ENCODE results near the gene MED19. TPM values are rescaled to one million over a fixed set of nuclear protein-coding genes. Genes with fewer than 3 reads are reported as not detected.

MED19 gene
- total RNA-seq, 1 experiment from 2014 or later = 20.3 TPM

DNA sequence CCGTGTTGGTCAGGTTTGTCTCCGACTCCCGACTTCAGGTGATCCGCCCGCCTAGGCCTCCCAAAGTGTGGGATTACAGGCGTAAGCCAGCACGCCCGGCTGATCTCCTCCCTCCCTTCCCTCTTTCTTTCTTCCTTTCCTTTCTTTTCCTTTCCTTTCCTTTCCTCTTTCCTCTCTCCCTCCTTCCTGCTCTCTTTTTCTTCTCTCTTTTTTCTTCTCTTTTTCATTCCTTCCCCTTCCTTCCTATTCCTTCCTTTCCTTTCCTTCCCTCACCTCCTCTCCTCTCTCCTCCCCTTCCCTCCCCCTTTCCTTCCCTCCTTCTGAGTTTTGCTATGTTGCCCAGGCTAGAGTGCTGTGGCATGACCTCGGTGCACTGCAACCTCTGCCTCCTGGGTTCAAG, 48.0 kb downstream of the MED19 start:
- in situ Hi-C loops (cut with HindIII; ENCODE audit: low pct_unique_long_range_greater_than_20kb, low sequenced_read_pairs) = no loop called here
- DNase-seq (ENCODE audit: low read depth, low spot score) = no peak

DNA sequence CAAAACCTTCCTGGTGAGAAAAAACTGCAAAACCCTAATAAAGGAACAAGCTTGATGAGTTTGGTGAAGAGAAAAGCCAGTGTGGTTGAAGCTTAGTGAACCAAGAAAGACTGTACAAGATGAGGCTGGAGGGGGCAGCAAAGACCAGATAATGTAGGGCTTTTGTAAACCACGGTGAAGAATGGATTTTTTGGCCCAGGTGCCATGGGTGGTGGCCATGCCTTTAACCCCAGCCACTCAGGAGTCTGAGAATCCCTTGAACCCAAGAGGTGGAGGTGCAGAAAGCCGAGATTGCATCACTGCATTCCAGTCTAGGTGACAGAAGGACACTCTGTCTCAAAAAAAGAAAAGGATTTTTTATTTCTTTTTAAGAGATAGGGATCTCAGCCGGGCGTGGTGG, 49.1 kb downstream of the MED19 start:
- in situ Hi-C loops (cut with HindIII; ENCODE audit: low pct_unique_long_range_greater_than_20kb, low sequenced_read_pairs) = no loop called here
- DNase-seq (ENCODE audit: low read depth, low spot score) = no peak

DNA sequence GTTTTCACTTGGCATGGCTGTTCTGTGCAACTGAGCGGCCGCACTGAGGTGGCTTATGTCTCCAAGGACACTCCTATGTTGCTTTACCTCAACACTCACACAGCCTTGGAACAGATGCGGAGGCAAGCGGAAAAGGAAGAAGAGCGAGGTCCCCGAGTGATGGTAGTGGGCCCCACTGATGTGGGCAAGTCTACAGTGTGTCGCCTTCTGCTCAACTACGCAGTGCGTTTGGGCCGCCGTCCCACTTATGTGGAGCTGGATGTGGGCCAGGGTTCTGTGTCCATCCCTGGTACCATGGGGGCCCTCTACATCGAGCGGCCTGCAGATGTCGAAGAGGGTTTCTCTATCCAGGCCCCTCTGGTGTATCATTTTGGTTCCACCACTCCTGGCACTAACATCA, 52.3 kb downstream of the MED19 start:
- DNase-seq (ENCODE audit: low read depth, low spot score) = no peak
- in situ Hi-C loops (cut with HindIII; ENCODE audit: low pct_unique_long_range_greater_than_20kb, low sequenced_read_pairs) = no loop called here

DNA sequence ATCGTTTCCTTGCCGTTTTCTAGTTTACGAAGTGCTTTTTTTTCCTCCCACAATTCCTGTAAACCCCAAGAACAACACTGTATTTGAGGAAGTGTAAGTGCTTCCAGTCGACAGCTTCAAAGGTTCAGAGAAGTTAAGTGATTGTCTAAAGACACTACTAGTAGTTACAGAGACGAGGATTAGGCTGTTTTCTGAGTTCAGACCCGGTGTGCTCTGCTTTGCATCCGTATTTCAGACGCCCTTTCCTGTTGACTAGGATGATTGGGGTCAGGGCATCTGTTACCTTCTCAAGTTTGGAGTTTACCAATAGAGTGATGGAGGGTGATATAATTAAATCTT, 54.0 kb downstream of the MED19 start:
- in situ Hi-C loops (cut with HindIII; ENCODE audit: low pct_unique_long_range_greater_than_20kb, low sequenced_read_pairs) = no loop called here

DNA sequence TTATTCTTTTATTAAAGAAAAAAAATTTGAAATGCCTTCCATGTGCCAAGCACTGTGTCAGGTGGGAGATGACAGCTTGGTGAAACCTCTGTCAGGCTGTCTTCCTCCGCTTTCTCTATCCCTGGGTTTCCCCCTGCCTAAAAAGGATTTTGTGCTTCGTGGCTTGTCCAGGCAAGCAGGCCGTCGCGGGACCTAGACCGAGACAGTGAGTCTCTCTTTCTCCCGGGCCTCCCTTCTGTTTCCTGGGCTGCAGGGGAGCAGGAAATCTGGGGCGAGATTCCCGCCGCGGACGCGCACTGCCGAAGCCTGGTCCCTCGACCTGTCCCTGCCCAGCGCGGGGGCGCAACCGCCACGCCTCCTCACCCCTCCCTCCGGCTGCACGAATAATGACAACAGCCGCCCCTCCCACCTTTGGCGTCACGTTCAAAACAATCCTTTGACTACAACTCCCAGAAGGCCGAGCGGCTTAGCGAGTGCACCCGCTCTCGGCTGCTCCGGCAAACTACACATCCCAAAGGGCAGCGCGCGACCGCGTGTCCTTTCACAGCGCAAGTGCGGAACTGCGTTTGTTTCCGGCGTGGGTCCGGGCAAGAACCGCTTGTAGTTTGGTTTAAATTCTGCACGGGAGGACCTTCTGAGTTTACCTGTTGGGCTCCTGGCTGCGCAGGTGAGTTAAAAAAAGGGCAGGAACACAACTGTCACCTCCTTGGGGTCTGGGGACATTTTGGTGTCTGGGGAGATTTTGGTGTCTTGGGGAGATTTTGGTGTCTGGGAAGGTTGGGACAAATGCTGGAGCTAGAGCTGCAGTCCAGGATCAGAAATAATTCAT, 54.6 kb downstream of the MED19 start, which contains the start of gene CLP1:
TSS of gene CLP1 (plus strand) at position 569 of the 829 bp plus-strand sequence. CDS start 1,715 bp downstream, outside the sequence.
- DNase-seq (ENCODE audit: low read depth, low spot score) = peak; percentile 98
- in situ Hi-C loops (cut with HindIII; ENCODE audit: low pct_unique_long_range_greater_than_20kb, low sequenced_read_pairs) = no loop called here

More for the DNA sequence above, 54.0 kb downstream of the MED19 start:
- no peak for DNase-seq (ENCODE audit: low read depth, low spot score)

DNA sequence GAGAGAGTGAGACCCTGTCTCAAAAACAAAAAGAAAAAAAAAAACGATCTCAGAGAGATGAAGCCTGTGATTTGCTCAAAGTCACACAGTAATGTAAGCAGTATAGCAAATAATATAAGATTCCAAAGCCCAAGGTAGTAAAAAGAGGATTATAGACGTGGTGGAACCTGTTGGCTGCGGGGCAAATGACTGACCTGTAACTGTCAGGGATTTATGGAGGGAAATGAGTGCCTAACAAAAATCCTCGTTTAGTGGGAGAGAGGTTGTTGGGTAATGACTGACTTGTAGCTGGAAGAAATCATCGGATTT, 55.2 kb downstream of the MED19 start:
- no peak for DNase-seq (ENCODE audit: low read depth, low spot score)
- in situ Hi-C loops (cut with HindIII; ENCODE audit: low pct_unique_long_range_greater_than_20kb, low sequenced_read_pairs) = no loop called here

Small RNA genes within 50 kb of the gene (small RNA-seq; reads per million reads assigned to genes)
- 0 reads per million in 2 experiments for gene TMX2-CTNND1

Other genes starting within 250 kb of the MED19 start
- gene SLC43A1, start 196.5 kb downstream of the MED19 start, total RNA-seq (2014; rRNA removed; shearing (Covaris generic)) = 10.1 and 11.2 TPM in 2 replicates
- 48.5 and 51.6 TPM in 2 replicates for gene TIMM10, start 181.5 kb downstream of the MED19 start, total RNA-seq (2014; rRNA removed; shearing (Covaris generic))
- not detected in 2 replicates for gene SMTNL1, start 174.6 kb downstream of the MED19 start, total RNA-seq (2014; rRNA removed; shearing (Covaris generic))
- 17.0 and 22.4 TPM in 2 replicates for gene UBE2L6, start 144.5 kb downstream of the MED19 start, total RNA-seq (2014; rRNA removed; shearing (Covaris generic))
- not detected in 2 replicates for gene SERPING1, start 114.5 kb downstream of the MED19 start, total RNA-seq (2014; rRNA removed; shearing (Covaris generic))
- gene YPEL4, start 62.3 kb downstream of the MED19 start, total RNA-seq (2014; rRNA removed; shearing (Covaris generic)) = 4.5 and 5.3 TPM in 2 replicates
- 17.8 and 19.2 TPM in 2 replicates for gene CLP1, start 54.5 kb downstream of the MED19 start, total RNA-seq (2014; rRNA removed; shearing (Covaris generic))
- gene ZDHHC5, start 44.1 kb downstream of the MED19 start, total RNA-seq (2014; rRNA removed; shearing (Covaris generic)) = 28.7 and 30.4 TPM in 2 replicates
- 238 and 245 TPM in 2 replicates for gene TMX2, start 378 bp upstream of the MED19 start, total RNA-seq (2014; rRNA removed; shearing (Covaris generic))
- gene SELENOH, start 29.3 kb upstream of the MED19 start, total RNA-seq (2014; rRNA removed; shearing (Covaris generic)) = 171 and 183 TPM in 2 replicates
- not detected in 2 replicates for gene BTBD18, start 39.6 kb upstream of the MED19 start, total RNA-seq (2014; rRNA removed; shearing (Covaris generic))
- gene CTNND1, start 49.6 kb upstream of the MED19 start, total RNA-seq (2014; rRNA removed; shearing (Covaris generic)) = 51.6 and 53.8 TPM in 2 replicates